Gastroesophageal sphincter (tissue), 3 donors: Measurements from ENCODE around the gene PPARGC1A.

Source experiments
- EP300 ChIP-seq: sonication (generic); formaldehyde crosslinking; IDR thresholded peaks from one replicate; pipeline ENCODE4 v1.6.1; 2017; ENCODE audit warnings: antibody characterized with exemption, mild to moderate bottlenecking
- TF ChIP-seq, protein P1 (sequence below), 4 experiments: fragments of 200-600 bp in 2 of 4; fragments of 450-650 bp in 2 of 4; sonication (generic) in 1 of 4; IDR thresholded peaks; one replicate each; pipeline ENCODE4 v1.5.1; 2017 to 2019; ENCODE audit warnings: antibody characterized with exemption in 4 of 4, mild to moderate bottlenecking in 2 of 4, moderate library complexity in 2 of 4

DNA sequence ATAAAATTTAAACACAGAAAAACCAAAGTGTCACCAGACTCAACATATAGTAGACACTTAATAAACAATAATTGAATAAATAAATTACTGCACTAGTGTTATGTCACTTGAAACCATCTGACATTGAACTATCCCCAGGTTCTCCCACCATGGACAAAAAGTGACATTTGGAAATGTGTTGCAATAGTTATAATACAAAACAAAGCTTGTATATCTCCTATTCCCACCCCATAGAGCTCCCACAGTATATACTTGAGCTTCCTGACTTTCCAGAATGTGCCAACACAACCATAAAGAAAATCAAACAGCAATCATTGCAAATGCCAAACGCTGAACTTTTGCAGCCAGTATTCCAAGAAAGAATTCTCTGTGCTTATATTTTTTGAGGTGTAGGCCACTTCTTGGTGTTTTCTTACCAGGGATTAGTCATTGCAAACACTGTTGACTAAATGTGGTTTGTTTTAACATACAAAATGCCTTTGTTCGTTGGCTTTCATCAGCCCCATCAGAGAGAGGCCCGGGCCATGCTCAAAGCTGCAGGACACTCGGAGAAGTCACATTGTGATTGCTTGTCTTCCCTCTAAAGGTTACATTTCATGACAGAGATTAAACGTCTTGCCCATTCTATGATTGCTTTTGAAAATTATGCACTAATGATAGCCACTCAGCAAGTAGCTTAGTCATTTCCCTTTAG lies 33.8 kb downstream of the PPARGC1A start:
- TF ChIP-seq, protein P1, sequence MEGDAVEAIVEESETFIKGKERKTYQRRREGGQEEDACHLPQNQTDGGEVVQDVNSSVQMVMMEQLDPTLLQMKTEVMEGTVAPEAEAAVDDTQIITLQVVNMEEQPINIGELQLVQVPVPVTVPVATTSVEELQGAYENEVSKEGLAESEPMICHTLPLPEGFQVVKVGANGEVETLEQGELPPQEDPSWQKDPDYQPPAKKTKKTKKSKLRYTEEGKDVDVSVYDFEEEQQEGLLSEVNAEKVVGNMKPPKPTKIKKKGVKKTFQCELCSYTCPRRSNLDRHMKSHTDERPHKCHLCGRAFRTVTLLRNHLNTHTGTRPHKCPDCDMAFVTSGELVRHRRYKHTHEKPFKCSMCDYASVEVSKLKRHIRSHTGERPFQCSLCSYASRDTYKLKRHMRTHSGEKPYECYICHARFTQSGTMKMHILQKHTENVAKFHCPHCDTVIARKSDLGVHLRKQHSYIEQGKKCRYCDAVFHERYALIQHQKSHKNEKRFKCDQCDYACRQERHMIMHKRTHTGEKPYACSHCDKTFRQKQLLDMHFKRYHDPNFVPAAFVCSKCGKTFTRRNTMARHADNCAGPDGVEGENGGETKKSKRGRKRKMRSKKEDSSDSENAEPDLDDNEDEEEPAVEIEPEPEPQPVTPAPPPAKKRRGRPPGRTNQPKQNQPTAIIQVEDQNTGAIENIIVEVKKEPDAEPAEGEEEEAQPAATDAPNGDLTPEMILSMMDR (IDR thresholded peaks at IDR 0.05), result no peak
- no peak for TF ChIP-seq EP300
